Retinal pigment epithelial cell (primary cell): ENCODE measurements around the gene TRPM2.
A peak's percentile ranks its signal among the peaks of the same experiment; 100 is the strongest.

ENCODE experiments used
- DNase-seq: peaks from one replicate; pipeline ENCODE4 v3.0.0-alpha.2; 2010; ENCODE audit warnings: low read depth
- H3K4me3 ChIP-seq: 2 replicates; pipeline ENCODE4 v1.5.1; 2011; ENCODE audit warnings: mild to moderate bottlenecking, low read length, control low read depth, moderate library complexity
- TF ChIP-seq, protein P1 (sequence below): conservative IDR thresholded peaks from 2 replicates; pipeline ENCODE4 v1.5.1; 2011; ENCODE audit warnings: low read depth, low read length, control low read depth, inconsistent platforms

TRPM2 gene

GRCh38 chr21:44454747-44455523, 101.5 kb downstream of the TRPM2 start, which contains the start of gene LRRC3:
TSS of gene LRRC3 (plus strand) at chr21:44455510. CDS start at chr21:44456645, 1,135 bp downstream.
- TF ChIP-seq, protein P1, sequence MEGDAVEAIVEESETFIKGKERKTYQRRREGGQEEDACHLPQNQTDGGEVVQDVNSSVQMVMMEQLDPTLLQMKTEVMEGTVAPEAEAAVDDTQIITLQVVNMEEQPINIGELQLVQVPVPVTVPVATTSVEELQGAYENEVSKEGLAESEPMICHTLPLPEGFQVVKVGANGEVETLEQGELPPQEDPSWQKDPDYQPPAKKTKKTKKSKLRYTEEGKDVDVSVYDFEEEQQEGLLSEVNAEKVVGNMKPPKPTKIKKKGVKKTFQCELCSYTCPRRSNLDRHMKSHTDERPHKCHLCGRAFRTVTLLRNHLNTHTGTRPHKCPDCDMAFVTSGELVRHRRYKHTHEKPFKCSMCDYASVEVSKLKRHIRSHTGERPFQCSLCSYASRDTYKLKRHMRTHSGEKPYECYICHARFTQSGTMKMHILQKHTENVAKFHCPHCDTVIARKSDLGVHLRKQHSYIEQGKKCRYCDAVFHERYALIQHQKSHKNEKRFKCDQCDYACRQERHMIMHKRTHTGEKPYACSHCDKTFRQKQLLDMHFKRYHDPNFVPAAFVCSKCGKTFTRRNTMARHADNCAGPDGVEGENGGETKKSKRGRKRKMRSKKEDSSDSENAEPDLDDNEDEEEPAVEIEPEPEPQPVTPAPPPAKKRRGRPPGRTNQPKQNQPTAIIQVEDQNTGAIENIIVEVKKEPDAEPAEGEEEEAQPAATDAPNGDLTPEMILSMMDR, result no peak
- peak; percentile 15 for DNase-seq
- peak within 1 kb of the TSS; percentile 46 for H3K4me3 ChIP-seq

- TF ChIP-seq, protein P1, result peak; percentile 26
- H3K4me3 ChIP-seq, result peak overlapping the region; percentile 46
- no peak for DNase-seq
Observed at GRCh38 chr21:44455524-44456213, 102.2 kb downstream of the TRPM2 start.

- TF ChIP-seq, protein P1, result no peak
- H3K4me3 ChIP-seq, result peak overlapping the region; percentile 46
- no peak for DNase-seq
Observed at GRCh38 chr21:44456214-44456914, 102.9 kb downstream of the TRPM2 start.

DNA sequence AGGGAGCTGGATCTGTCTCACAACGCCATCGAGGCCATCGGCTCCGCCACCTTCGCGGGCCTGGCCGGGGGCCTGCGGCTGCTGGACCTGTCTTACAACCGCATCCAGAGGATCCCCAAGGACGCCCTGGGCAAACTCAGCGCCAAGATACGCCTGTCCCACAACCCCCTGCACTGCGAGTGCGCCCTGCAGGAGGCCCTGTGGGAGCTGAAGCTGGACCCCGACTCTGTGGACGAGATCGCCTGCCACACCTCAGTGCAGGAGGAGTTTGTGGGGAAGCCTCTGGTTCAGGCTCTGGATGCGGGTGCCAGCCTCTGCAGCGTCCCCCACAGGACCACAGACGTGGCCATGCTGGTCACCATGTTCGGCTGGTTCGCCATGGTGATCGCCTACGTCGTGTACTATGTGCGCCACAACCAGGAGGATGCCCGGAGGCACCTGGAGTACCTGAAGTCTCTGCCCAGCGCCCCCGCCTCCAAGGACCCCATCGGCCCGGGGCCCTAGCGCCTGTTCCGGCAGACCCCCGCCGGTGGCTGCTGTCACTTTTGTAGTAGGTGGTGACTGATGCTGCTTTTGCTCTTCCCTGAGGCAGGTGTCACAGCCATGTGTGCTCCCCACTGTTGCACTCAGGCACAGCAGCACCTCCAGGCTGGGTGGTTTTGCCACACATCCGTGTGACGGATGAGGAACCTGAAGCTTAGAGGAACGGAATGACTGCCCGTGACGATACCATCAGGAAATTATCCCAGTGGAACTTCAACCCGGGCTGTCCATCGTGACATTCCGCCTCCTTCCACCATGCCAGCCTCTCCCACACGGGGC, 103.7 kb downstream of the TRPM2 start:
- H3K4me3 ChIP-seq, result no peak overlapping the region
- DNase-seq, result no peak
- TF ChIP-seq, protein P1, result no peak

- DNase-seq, result no peak
- H3K4me3 ChIP-seq, result no peak overlapping the region
- TF ChIP-seq, protein P1, result no peak
Observed at GRCh38 chr21:44458971-44459711, 105.7 kb downstream of the TRPM2 start.

GRCh38 chr21:44459712-44460440, 106.5 kb downstream of the TRPM2 start:
- no peak overlapping the region for H3K4me3 ChIP-seq
- no peak for DNase-seq
- TF ChIP-seq, protein P1, result no peak
